Measurements from ENCODE around the gene INTS1.

- no peak for TF ChIP-seq ZZZ3 (IDR thresholded peaks at IDR 0.05; ENCODE audit: control insufficient read depth, insufficient read length, low read depth)
- no peak for TF ChIP-seq ATF3 (IDR thresholded peaks at IDR 0.05; ENCODE audit: borderline replicate concordance, extremely low read depth, low read depth, low read length)
- TF ChIP-seq SMC3 (IDR thresholded peaks at IDR 0.05; ENCODE audit: borderline replicate concordance, low read length), result no peak
- no peak for TF ChIP-seq CTCF (IDR thresholded peaks at IDR 0.05 in 2 of 3, conservative IDR thresholded peaks at IDR 0.05 in 1 of 3; ENCODE audit: control insufficient read depth in 2 of 3, extremely low read depth in 1 of 3, insufficient read depth in 1 of 3, low read depth in 3 of 3, low read length in 3 of 3)
- TF ChIP-seq IRF4 (IDR thresholded peaks at IDR 0.05; ENCODE audit: low read depth, low read length), result no peak
- TF ChIP-seq ZNF207 (IDR thresholded peaks at IDR 0.05; ENCODE audit: borderline replicate concordance), result no peak
These were observed 9.2 kb downstream of the INTS1 start for GRCh38 chr7:1494866-1495563.

Measured in GM12878 (cell line).